Upper lobe of right lung (tissue), 1 donor: Measurements from ENCODE around the gene RIOK2. TPM values are rescaled to one million over a fixed set of nuclear protein-coding genes. Genes with fewer than 3 reads are reported as not detected.
"Not testable (repeated sequence)": the region's sequence is repeated elsewhere in the genome, so short reads cannot be mapped to it uniquely, and the experiment has no call there.

Experiments used
- ATAC-seq: fragments of 200-7000 bp; cut with Tn5 transposase; one replicate; pipeline ENCODE4 v1.9.1; 2020; ENCODE audit warnings: mild to moderate bottlenecking, moderate library complexity
- DNase-seq: peaks from one replicate; pipeline ENCODE4 v3.0.0-alpha.2; 2020
- H3K27ac ChIP-seq: fragments of 200-600 bp; one replicate; pipeline ENCODE4 v1.8.0; 2022
- H3K27me3 ChIP-seq: fragments of 200-600 bp; one replicate; pipeline ENCODE4 v1.8.0; 2022; ENCODE audit warnings: mild to moderate bottlenecking
- H3K36me3 ChIP-seq: fragments of 200-600 bp; one replicate; pipeline ENCODE4 v1.8.0; 2022
- H3K4me1 ChIP-seq: fragments of 200-600 bp; one replicate; pipeline ENCODE4 v1.8.0; 2022
- H3K4me3 ChIP-seq: fragments of 200-600 bp; one replicate; pipeline ENCODE4 v1.8.0; 2022; ENCODE audit warnings: mild to moderate bottlenecking
- H3K9me3 ChIP-seq: fragments of 200-600 bp; one replicate; pipeline ENCODE4 v1.8.0; 2022
- intact Hi-C: fragments of 100-400 bp; cut with DNase I; formaldehyde crosslinking; loops from one replicate; pipeline ENCODE4 v1.11.0; 2022
- total RNA-seq: library from RNA; stranded (reverse); fragmentation: NEBNext Ultra II Directional; extraction: Animal tissue kit (Norgen Biotek cat#: 25700); gene quantifications from one replicate; pipeline ENCODE4 v1.2.1, GENCODE V29; 2021
- TF ChIP-seq, protein P1 (sequence below): fragments of 200-600 bp; IDR thresholded peaks from one replicate; pipeline ENCODE4 v1.8.0; 2022; ENCODE audit warnings: antibody characterized with exemption
- donor health status: DM: no; HTN: yes; CAD: no; lungs with severe emphysema.

The RIOK2 gene
- total RNA-seq, 1 donor from 2014 or later = 22.2 TPM

DNA sequence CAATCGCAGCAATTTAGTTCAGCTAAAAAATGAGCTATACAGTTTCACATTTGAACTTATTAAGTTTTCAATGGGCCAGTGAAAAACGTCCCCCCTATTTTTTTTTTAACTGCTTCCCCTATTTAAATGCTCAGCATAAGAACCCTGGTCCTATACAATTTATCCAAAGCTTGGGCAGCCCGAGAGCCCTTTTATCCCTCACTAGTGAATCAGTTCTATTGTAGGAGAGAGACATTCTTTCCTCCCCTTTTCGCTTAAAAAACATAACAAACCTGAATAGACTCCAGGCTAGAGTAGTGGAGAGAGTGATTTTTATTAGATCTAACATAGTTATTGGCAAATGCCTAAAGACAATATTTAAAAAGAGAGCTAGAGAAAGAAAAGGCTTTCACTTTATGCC lies 42.0 kb downstream of the RIOK2 start:
- no peak overlapping the region for H3K27ac ChIP-seq
- no peaks in the 10 kb centered on the region for H3K27me3 ChIP-seq
- intact Hi-C loops = no loop called here
- TF ChIP-seq, protein P1, sequence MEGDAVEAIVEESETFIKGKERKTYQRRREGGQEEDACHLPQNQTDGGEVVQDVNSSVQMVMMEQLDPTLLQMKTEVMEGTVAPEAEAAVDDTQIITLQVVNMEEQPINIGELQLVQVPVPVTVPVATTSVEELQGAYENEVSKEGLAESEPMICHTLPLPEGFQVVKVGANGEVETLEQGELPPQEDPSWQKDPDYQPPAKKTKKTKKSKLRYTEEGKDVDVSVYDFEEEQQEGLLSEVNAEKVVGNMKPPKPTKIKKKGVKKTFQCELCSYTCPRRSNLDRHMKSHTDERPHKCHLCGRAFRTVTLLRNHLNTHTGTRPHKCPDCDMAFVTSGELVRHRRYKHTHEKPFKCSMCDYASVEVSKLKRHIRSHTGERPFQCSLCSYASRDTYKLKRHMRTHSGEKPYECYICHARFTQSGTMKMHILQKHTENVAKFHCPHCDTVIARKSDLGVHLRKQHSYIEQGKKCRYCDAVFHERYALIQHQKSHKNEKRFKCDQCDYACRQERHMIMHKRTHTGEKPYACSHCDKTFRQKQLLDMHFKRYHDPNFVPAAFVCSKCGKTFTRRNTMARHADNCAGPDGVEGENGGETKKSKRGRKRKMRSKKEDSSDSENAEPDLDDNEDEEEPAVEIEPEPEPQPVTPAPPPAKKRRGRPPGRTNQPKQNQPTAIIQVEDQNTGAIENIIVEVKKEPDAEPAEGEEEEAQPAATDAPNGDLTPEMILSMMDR = no peak
- H3K36me3 ChIP-seq = no peaks in the 10 kb centered on the region
- H3K4me1 ChIP-seq = no peaks in the 10 kb centered on the region
- DNase-seq (no peak), ATAC-seq (no peak)
- H3K9me3 ChIP-seq = no peaks in the 10 kb centered on the region
- no peak overlapping the region for H3K4me3 ChIP-seq

DNA sequence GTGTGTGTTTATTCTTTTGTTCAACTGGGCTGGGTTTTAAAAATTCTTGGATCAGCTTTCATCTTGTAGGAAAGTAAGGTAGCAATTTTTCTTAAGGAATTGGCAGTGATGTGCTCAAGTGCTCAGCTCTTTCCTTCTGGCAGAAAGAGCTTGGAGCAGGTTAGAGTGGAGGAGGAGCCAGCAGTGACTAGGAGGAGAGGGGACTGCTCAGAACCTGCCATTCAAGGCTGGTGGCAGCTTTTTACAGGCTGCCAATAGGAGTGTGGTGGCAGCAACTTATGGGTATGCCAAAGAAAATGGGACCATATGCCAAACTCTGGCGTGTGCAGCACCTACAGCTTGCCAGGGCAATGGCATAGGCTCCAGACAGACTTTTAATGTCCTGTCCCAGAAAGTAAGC lies 42.8 kb downstream of the RIOK2 start:
- peak; percentile 52 for ATAC-seq
- DNase-seq, H3K36me3 ChIP-seq, H3K27me3 ChIP-seq, H3K27ac ChIP-seq, intact Hi-C loops, H3K4me1 ChIP-seq, H3K4me3 ChIP-seq, H3K9me3 ChIP-seq: not testable (repeated sequence)

DNA sequence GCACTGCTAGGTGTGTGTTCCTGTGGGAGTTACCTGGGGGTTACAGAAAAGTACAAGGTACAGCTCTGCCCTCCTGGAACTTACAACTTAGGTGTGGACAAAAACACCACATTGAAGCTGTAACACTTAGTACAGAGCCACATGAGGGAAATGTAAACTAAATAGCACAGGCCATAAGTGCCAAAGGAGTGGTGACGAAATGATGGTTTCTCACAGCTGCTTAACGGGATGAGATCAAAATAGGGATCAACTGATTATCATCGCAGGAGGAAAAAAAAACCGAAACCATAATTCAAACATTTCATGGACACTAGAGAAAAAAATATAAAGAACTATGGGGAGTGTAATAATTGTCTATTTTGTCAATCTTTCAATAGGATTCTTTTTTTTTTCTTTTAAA lies 46.6 kb downstream of the RIOK2 start:
- Histone ChIP-seq H3K27me3 (no peaks in the 10 kb centered on the region), H3K4me3 (no peak overlapping the region), H3K9me3 (no peaks in the 10 kb centered on the region), H3K27ac (no peak overlapping the region), H3K36me3 (no peaks in the 10 kb centered on the region), H3K4me1 (no peaks in the 10 kb centered on the region)
- ATAC-seq = no peak
- intact Hi-C loops = no loop called here
- TF ChIP-seq, protein P1 = no peak
- DNase-seq = no peak

DNA sequence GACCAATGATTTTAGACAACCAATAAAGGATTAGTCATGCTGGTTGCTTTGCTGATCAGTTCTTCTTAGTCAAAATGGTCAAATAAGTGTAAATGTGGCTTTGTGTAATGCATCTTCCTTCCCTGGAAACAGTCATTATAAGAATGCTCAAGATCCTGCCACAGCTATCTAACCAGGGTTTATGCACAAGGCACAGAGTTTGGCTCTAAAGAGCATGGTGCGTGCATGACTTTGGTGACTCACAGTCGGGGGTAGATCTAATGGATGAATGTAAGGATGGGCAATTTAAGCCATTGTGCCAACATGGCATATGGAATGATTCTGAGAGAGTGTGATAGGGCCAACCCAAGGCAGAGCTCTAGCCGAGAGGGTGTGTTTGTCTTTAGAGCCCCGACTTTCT lies 47.2 kb downstream of the RIOK2 start:
- DNase-seq = no peak
- Histone ChIP-seq H3K27ac (no peak overlapping the region), H3K27me3 (no peaks in the 10 kb centered on the region), H3K9me3 (no peaks in the 10 kb centered on the region), H3K4me3 (no peak overlapping the region), H3K4me1 (no peaks in the 10 kb centered on the region), H3K36me3 (no peaks in the 10 kb centered on the region)
- TF ChIP-seq, protein P1 = no peak
- ATAC-seq = no peak
- intact Hi-C loops = no loop called here

DNA sequence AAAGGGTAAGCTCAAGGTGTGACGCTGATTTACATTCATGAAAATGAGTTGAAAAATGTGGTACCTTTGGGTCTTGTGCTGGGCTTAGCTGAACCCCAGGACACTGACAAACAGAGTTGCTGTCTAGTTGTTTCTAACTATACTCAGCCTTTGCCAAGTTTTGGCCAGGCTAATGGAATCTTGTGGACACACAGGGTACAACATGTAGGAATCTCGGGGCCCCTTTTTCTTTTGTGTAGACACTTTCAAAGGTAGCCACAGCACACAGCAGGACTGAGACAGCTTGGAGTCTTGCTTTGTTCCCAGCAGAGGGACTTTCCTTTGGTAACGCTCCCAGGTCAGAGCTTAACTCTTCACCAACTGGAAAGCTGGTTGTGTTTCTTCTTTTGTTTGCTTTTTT lies 48.4 kb downstream of the RIOK2 start:
- Histone ChIP-seq H3K4me3 (no peak overlapping the region), H3K36me3 (no peaks in the 10 kb centered on the region), H3K4me1 (no peaks in the 10 kb centered on the region), H3K9me3 (no peaks in the 10 kb centered on the region), H3K27me3 (no peaks in the 10 kb centered on the region), H3K27ac (no peak overlapping the region)
- DNase-seq = no peak
- ATAC-seq = no peak
- TF ChIP-seq, protein P1 = no peak
- intact Hi-C loops = no loop called here

DNA sequence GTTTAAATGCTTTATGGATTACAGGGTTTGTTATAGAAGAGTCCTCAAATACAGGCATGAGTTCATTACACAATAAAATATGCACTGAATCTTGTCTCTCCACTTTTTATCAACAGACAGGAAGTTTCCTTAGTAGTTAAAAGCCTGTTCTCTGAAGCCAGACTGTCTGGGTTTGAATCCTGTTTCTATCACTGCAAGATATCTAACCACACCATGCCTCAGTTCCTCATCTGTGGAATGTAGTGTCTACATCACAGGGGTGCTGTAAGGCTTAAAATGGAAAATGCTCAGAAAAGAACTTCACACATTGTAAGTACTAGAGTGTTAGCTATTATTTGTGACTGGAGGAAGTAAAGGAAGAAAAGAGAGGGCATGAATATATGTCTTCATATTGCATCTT lies 49.9 kb downstream of the RIOK2 start:
- Histone ChIP-seq H3K4me3 (no peak overlapping the region), H3K4me1 (no peaks in the 10 kb centered on the region), H3K36me3 (no peaks in the 10 kb centered on the region), H3K27ac (no peak overlapping the region), H3K27me3 (no peaks in the 10 kb centered on the region), H3K9me3 (no peaks in the 10 kb centered on the region)
- DNase-seq = no peak
- TF ChIP-seq, protein P1 = no peak
- ATAC-seq = peak; percentile 55
- intact Hi-C loops = no loop called here
